GM23248 (cell line): ENCODE measurements around the gene AK9.

Experiments
- EZH2 ChIP-seq: fragments of 200-600 bp; sonication (generic); IDR thresholded peaks from 2 replicates; pipeline ENCODE4 v1.6.1; 2018; ENCODE audit warnings: antibody characterized with exemption, mild to moderate bottlenecking; ENCODE audit not compliant: insufficient read depth, poor library complexity, severe bottlenecking
- EZH2phosphoT487 ChIP-seq: fragments of 200-600 bp; sonication (generic); IDR thresholded peaks from 2 replicates; pipeline ENCODE4 v1.6.1; 2018; ENCODE audit warnings: antibody characterized with exemption, moderate library complexity, mild to moderate bottlenecking, low read depth; ENCODE audit not compliant: insufficient read depth

DNA sequence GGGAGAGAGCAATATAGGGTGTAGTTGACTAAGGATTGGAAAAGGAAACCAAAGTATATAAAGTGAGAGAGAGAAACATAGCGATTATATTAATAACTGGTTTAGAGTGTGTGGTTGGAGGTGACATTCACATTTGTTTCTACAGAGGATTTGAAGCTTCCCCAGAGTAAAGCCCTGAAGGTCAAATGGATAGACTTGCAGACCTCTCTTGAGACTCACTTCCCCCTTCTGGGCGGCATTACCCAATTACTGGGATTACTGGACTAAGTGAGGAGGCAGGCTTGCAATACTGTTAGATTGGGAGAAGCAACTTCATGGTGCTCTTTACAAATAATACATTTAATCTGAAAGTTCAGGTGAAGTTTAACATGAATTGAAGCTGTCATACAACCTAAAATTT lies 10.8 kb upstream of the AK9 start:
- no peak for TF ChIP-seq EZH2
- no peak for TF ChIP-seq EZH2phosphoT487
